SK-N-SH treated with all-trans-retinoic acid at 6 μM for 48 hours (cell line): ENCODE results near the gene COX14.

ENCODE experiments used
- ATAC-seq: fragments of 200-7000 bp; cut with Tn5 transposase; 3 replicates; pipeline ENCODE4 v1.9.1; 2020; ENCODE audit warnings: mild to moderate bottlenecking, moderate library complexity
- ARNTL ChIP-seq: fragments of 450-650 bp; formaldehyde crosslinking; IDR thresholded peaks from 2 replicates; pipeline ENCODE4 v1.5.0; 2020; ENCODE audit warnings: low read depth, mild to moderate bottlenecking, moderate library complexity, borderline replicate concordance
- BACH2 ChIP-seq: fragments of 250-450 bp; sonication (Bioruptor Pico); IDR thresholded peaks from 2 replicates; pipeline ENCODE4 v1.9.0; 2021; ENCODE audit warnings: mild to moderate bottlenecking, borderline replicate concordance
- CSDC2 ChIP-seq: fragments of 250-450 bp; sonication (Bioruptor Pico); IDR thresholded peaks from 2 replicates; pipeline ENCODE4 v1.5.0; 2020; ENCODE audit warnings: mild to moderate bottlenecking, moderate library complexity
- ESRRG ChIP-seq: fragments of 250-450 bp; sonication (Bioruptor Pico); IDR thresholded peaks from 2 replicates; pipeline ENCODE4 v1.6.1; 2021; ENCODE audit warnings: mild to moderate bottlenecking
- GLIS3 ChIP-seq: fragments of 250-450 bp; sonication (Bioruptor Pico); IDR thresholded peaks from 2 replicates; pipeline ENCODE4 v1.5.0; 2020; ENCODE audit warnings: mild to moderate bottlenecking, moderate library complexity
- ISL1 ChIP-seq: fragments of 250-450 bp; sonication (Bioruptor Pico); IDR thresholded peaks from 2 replicates; pipeline ENCODE4 v2.1.2; 2022; ENCODE audit warnings: mild to moderate bottlenecking, moderate library complexity
- OSR1 ChIP-seq: fragments of 250-450 bp; sonication (Bioruptor Pico); IDR thresholded peaks from 2 replicates; pipeline ENCODE4 v1.8.0; 2022; ENCODE audit warnings: moderate library complexity, mild to moderate bottlenecking, inconsistent platforms
- PPARA ChIP-seq: fragments of 250-450 bp; sonication (Bioruptor Pico); IDR thresholded peaks from 2 replicates; pipeline ENCODE4 v1.5.0; 2020; ENCODE audit warnings: mild to moderate bottlenecking, borderline replicate concordance
- SNAI2 ChIP-seq: fragments of 250-450 bp; sonication (Bioruptor Pico); IDR thresholded peaks from 2 replicates; pipeline ENCODE4 v1.5.0; 2020; ENCODE audit warnings: mild to moderate bottlenecking, moderate library complexity
- TCF4 ChIP-seq: fragments of 250-450 bp; sonication (Bioruptor Pico); IDR thresholded peaks from 2 replicates; pipeline ENCODE4 v1.8.0; 2021; ENCODE audit warnings: mild to moderate bottlenecking, moderate library complexity, borderline replicate concordance
- TOX ChIP-seq: fragments of 250-450 bp; sonication (Bioruptor Pico); IDR thresholded peaks from 2 replicates; pipeline ENCODE4 v1.8.0; 2021; ENCODE audit warnings: mild to moderate bottlenecking, moderate library complexity, borderline replicate concordance
- ZC3H10 ChIP-seq: fragments of 250-450 bp; sonication (Bioruptor Pico); IDR thresholded peaks from 2 replicates; pipeline ENCODE4 v1.5.1; 2021; ENCODE audit warnings: mild to moderate bottlenecking, moderate library complexity
- ZFP3 ChIP-seq: fragments of 250-450 bp; sonication (Bioruptor Pico); IDR thresholded peaks from 2 replicates; pipeline ENCODE4 v1.5.0; 2020; ENCODE audit warnings: mild to moderate bottlenecking, moderate library complexity
- ZFP30 ChIP-seq: fragments of 450-650 bp; formaldehyde crosslinking; IDR thresholded peaks from 2 replicates; pipeline ENCODE4 v1.5.0; 2022; ENCODE audit warnings: mild to moderate bottlenecking, moderate library complexity
- ZNF565 ChIP-seq: fragments of 450-650 bp; formaldehyde crosslinking; conservative IDR thresholded peaks from 2 replicates; pipeline ENCODE4 v1.5.0; 2020; ENCODE audit warnings: low read depth, mild to moderate bottlenecking, moderate library complexity
- ZNF70 ChIP-seq: fragments of 450-650 bp; formaldehyde crosslinking; IDR thresholded peaks from 2 replicates; pipeline ENCODE4 v1.5.0; 2020; ENCODE audit warnings: mild to moderate bottlenecking, moderate library complexity
- ZNF8 ChIP-seq: fragments of 450-650 bp; formaldehyde crosslinking; IDR thresholded peaks from 2 replicates; pipeline ENCODE4 v1.5.0; 2020; ENCODE audit warnings: mild to moderate bottlenecking, moderate library complexity
- TF ChIP-seq, protein P1 (sequence below): fragments of 250-450 bp; sonication (Bioruptor Pico); IDR thresholded peaks from 2 replicates; pipeline ENCODE4 v1.5.1; 2021; ENCODE audit warnings: mild to moderate bottlenecking, moderate library complexity
- TF ChIP-seq, protein P2 (sequence below): fragments of 250-450 bp; sonication (Bioruptor Pico); IDR thresholded peaks from 2 replicates; pipeline ENCODE4 v1.8.0; 2020; ENCODE audit warnings: mild to moderate bottlenecking, moderate library complexity, borderline replicate concordance
- TF ChIP-seq, protein P3 (sequence below): fragments of 250-450 bp; sonication (Bioruptor Pico); IDR thresholded peaks from 2 replicates; pipeline ENCODE4 v1.8.0; 2021; ENCODE audit warnings: low read depth, mild to moderate bottlenecking, moderate library complexity, borderline replicate concordance
- TF ChIP-seq, protein P4 (sequence below): fragments of 250-450 bp; sonication (Bioruptor Pico); IDR thresholded peaks from 2 replicates; pipeline ENCODE4 v1.5.0; 2020; ENCODE audit warnings: mild to moderate bottlenecking, moderate library complexity

Gene COX14

DNA sequence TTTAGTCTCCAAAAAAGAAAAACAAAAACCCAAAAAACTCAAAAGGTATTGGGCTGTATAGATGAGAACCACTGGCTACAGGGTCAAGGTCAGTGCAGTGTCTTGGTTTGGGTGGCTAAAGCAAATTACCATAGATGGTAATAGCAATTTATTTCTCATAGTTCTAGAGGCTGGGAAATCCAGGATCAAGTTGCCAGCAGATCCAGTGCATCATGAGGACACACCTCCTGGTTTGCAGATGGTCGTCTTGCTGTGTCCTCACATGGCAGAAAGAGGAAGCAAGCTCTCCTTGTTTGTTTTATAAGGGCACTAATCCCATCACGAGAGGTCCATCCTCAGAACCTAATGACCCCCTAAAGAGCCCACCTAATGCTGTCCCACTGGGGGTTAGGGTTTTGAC lies 11.2 kb downstream of the COX14 start:
- TF ChIP-seq ARNTL (CRISPR knock-in tag): no peak
- no peak for TF ChIP-seq ISL1 (CRISPR knock-in tag)
- TF ChIP-seq ESRRG (CRISPR knock-in tag): no peak
- no peak for TF ChIP-seq TOX (CRISPR knock-in tag)
- TF ChIP-seq CSDC2 (CRISPR knock-in tag): no peak
- TF ChIP-seq ZC3H10 (CRISPR knock-in tag): no peak
- ATAC-seq: no peak

DNA sequence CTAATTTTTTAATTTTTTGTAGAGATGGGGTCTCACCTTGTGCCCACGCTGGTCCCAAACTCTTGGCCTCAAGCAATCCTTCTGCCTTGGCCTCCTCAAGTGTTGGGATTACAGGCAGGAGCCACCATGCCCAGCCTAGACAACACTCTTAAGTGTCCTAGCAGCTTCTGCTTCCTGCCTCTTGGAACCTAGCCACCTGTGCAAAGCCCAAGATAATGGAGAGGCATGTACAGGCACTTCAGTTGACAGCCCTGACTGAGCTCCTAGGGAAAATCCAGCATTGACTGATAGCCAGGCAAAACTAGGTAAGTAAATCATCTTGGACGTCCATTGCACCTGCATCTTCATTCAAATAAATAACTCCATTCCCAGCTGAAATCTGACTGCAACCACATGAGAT lies 15.5 kb downstream of the COX14 start:
- no peak for ATAC-seq
- TF ChIP-seq ZNF8 (CRISPR knock-in tag): no peak
- TF ChIP-seq OSR1 (CRISPR knock-in tag): no peak
- no peak for TF ChIP-seq TCF4 (CRISPR knock-in tag)
- no peak for TF ChIP-seq ESRRG (CRISPR knock-in tag)
- TF ChIP-seq TOX (CRISPR knock-in tag): no peak
- TF ChIP-seq SNAI2: no peak
- TF ChIP-seq, protein P1, sequence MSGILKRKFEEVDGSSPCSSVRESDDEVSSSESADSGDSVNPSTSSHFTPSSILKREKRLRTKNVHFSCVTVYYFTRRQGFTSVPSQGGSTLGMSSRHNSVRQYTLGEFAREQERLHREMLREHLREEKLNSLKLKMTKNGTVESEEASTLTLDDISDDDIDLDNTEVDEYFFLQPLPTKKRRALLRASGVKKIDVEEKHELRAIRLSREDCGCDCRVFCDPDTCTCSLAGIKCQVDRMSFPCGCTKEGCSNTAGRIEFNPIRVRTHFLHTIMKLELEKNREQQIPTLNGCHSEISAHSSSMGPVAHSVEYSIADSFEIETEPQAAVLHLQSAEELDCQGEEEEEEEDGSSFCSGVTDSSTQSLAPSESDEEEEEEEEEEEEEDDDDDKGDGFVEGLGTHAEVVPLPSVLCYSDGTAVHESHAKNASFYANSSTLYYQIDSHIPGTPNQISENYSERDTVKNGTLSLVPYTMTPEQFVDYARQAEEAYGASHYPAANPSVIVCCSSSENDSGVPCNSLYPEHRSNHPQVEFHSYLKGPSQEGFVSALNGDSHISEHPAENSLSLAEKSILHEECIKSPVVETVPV (CRISPR knock-in tag): no peak
- TF ChIP-seq ZFP3 (CRISPR knock-in tag): no peak
- TF ChIP-seq GLIS3 (CRISPR knock-in tag): no peak
- TF ChIP-seq, protein P2, sequence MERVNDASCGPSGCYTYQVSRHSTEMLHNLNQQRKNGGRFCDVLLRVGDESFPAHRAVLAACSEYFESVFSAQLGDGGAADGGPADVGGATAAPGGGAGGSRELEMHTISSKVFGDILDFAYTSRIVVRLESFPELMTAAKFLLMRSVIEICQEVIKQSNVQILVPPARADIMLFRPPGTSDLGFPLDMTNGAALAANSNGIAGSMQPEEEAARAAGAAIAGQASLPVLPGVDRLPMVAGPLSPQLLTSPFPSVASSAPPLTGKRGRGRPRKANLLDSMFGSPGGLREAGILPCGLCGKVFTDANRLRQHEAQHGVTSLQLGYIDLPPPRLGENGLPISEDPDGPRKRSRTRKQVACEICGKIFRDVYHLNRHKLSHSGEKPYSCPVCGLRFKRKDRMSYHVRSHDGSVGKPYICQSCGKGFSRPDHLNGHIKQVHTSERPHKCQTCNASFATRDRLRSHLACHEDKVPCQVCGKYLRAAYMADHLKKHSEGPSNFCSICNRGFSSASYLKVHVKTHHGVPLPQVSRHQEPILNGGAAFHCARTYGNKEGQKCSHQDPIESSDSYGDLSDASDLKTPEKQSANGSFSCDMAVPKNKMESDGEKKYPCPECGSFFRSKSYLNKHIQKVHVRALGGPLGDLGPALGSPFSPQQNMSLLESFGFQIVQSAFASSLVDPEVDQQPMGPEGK: no peak
- no peak for TF ChIP-seq ZC3H10 (CRISPR knock-in tag)
- TF ChIP-seq PPARA (CRISPR knock-in tag): no peak
- TF ChIP-seq CSDC2 (CRISPR knock-in tag): no peak
- TF ChIP-seq, protein P3, sequence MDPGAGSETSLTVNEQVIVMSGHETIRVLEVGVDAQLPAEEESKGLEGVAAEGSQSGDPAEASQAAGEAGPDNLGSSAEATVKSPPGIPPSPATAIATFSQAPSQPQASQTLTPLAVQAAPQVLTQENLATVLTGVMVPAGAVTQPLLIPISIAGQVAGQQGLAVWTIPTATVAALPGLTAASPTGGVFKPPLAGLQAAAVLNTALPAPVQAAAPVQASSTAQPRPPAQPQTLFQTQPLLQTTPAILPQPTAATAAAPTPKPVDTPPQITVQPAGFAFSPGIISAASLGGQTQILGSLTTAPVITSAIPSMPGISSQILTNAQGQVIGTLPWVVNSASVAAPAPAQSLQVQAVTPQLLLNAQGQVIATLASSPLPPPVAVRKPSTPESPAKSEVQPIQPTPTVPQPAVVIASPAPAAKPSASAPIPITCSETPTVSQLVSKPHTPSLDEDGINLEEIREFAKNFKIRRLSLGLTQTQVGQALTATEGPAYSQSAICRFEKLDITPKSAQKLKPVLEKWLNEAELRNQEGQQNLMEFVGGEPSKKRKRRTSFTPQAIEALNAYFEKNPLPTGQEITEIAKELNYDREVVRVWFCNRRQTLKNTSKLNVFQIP: no peak
- TF ChIP-seq ZNF565 (CRISPR knock-in tag): no peak
- no peak for TF ChIP-seq BACH2 (CRISPR knock-in tag)
- TF ChIP-seq ZFP30 (CRISPR knock-in tag): no peak
- TF ChIP-seq ZNF70 (CRISPR knock-in tag): no peak
- TF ChIP-seq ARNTL (CRISPR knock-in tag): no peak
- TF ChIP-seq, protein P4, sequence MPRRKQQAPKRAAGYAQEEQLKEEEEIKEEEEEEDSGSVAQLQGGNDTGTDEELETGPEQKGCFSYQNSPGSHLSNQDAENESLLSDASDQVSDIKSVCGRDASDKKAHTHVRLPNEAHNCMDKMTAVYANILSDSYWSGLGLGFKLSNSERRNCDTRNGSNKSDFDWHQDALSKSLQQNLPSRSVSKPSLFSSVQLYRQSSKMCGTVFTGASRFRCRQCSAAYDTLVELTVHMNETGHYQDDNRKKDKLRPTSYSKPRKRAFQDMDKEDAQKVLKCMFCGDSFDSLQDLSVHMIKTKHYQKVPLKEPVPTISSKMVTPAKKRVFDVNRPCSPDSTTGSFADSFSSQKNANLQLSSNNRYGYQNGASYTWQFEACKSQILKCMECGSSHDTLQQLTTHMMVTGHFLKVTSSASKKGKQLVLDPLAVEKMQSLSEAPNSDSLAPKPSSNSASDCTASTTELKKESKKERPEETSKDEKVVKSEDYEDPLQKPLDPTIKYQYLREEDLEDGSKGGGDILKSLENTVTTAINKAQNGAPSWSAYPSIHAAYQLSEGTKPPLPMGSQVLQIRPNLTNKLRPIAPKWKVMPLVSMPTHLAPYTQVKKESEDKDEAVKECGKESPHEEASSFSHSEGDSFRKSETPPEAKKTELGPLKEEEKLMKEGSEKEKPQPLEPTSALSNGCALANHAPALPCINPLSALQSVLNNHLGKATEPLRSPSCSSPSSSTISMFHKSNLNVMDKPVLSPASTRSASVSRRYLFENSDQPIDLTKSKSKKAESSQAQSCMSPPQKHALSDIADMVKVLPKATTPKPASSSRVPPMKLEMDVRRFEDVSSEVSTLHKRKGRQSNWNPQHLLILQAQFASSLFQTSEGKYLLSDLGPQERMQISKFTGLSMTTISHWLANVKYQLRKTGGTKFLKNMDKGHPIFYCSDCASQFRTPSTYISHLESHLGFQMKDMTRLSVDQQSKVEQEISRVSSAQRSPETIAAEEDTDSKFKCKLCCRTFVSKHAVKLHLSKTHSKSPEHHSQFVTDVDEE (CRISPR knock-in tag): no peak
- TF ChIP-seq, all 23 proteins: peak for 0

DNA sequence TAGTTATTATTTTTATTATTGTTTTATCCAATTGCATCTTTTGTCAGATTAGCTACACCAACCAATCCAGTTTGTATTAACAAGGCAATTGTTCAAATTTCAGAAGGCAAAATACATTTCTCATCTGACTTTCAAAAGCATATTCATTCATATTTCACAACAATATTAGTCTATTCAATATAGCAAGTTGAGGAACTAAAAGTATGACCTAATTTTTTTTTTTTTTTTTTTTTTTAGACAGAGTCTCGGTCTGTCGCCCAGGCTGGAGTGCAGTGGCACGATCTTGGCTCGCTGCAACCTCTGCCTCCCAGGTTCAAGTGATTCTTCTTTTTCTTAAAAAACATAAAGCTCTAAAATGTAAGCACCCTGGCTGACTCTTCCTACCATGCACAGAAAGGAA lies 17.3 kb downstream of the COX14 start:
- no peak for ATAC-seq
- TF ChIP-seq BACH2 (CRISPR knock-in tag): no peak

DNA sequence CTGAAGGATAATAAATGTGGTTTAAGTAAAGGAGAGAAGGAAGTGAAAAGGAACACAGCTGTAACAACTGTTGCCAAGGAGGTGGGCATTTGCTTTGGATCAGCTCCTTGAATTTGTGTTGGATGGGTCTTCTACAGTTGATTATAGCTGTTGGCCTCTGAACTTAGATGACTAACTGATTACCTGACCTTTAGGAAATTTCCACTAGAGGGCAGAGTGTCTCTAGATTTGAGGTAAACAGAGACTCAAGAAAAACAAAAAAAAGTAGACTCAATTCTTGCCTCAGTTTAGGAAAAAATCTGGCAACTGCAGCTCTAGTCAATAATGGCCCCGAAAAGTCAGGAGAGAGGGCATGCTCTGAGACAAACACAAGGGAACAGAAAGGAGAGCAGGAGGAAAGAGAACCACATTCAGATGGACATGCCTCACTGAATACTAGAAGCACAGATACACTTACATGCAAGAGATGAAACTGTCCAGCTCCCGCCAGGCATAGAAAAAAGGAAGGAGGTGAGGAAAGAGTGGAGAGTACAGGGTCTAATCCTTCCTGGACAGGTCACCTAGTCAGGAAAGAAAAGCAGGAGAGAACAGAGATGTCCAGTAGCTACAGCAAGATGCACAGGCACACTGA lies 20.6 kb downstream of the COX14 start:
- peak; percentile 42; the same call in 1 of the 3 replicates for ATAC-seq
- TF ChIP-seq ZC3H10 (CRISPR knock-in tag): no peak
